H9 (cell line): ENCODE data around the gene SPECC1L. TPM values are rescaled to one million over a fixed set of nuclear protein-coding genes. Genes with fewer than 3 reads are reported as not detected.

Source experiments
- DNase-seq: peaks from one replicate; pipeline ENCODE4 v3.0.0-alpha.2; 2017
- H2AFZ ChIP-seq: one replicate; pipeline ENCODE4 v1.6.1; 2013; ENCODE audit warnings: mild to moderate bottlenecking, low read length, control low read depth, moderate library complexity
- H2AK5ac ChIP-seq: 2 replicates; pipeline ENCODE4 v1.6.1; 2013; ENCODE audit warnings: low read length, control low read depth, mixed read lengths; ENCODE audit not compliant: insufficient read length
- H2BK120ac ChIP-seq: one replicate; pipeline ENCODE4 v1.6.1; 2013; ENCODE audit warnings: low read depth, mild to moderate bottlenecking, low read length, control low read depth, inconsistent platforms; ENCODE audit not compliant: poor library complexity, severe bottlenecking
- H2BK12ac ChIP-seq: 2 replicates; pipeline ENCODE4 v1.6.1; 2013; ENCODE audit warnings: low read length, control low read depth, mixed read lengths, low read depth; ENCODE audit not compliant: insufficient read length
- H2BK15ac ChIP-seq: 2 replicates; pipeline ENCODE4 v1.6.1; 2013; ENCODE audit warnings: low read depth, low read length, control low read depth
- H2BK20ac ChIP-seq: one replicate; pipeline ENCODE4 v1.6.1; 2013; ENCODE audit warnings: low read depth, mild to moderate bottlenecking, low read length, control low read depth, inconsistent platforms; ENCODE audit not compliant: poor library complexity, severe bottlenecking
- H2BK5ac ChIP-seq: 2 replicates; pipeline ENCODE4 v1.6.1; 2013; ENCODE audit warnings: low read length, control low read depth, mixed read lengths; ENCODE audit not compliant: insufficient read length
- H3K14ac ChIP-seq: 2 replicates; pipeline ENCODE4 v1.6.1; 2013; ENCODE audit warnings: low read length, control low read depth; ENCODE audit not compliant: insufficient read depth
- H3K18ac ChIP-seq: 2 replicates; pipeline ENCODE4 v1.6.1; 2013; ENCODE audit warnings: low read depth, mild to moderate bottlenecking, mixed read lengths, low read length, control low read depth; ENCODE audit not compliant: insufficient read length
- H3K23ac ChIP-seq: 2 replicates; pipeline ENCODE4 v1.6.1; 2013; ENCODE audit warnings: low read length, control low read depth, mixed read lengths, low read depth; ENCODE audit not compliant: insufficient read length
- H3K23me2 ChIP-seq: 2 replicates; pipeline ENCODE4 v1.6.1; 2013; ENCODE audit warnings: low read depth, mild to moderate bottlenecking, mixed read lengths, low read length, control low read depth; ENCODE audit not compliant: insufficient read length, poor library complexity, severe bottlenecking
- H3K27ac ChIP-seq: 2 replicates; pipeline ENCODE4 v1.5.1; 2013; ENCODE audit warnings: low read length, control low read depth, mixed read lengths, low read depth; ENCODE audit not compliant: insufficient read length
- H3K27me3 ChIP-seq: 2 replicates; pipeline ENCODE4 v1.6.1; 2013; ENCODE audit warnings: low read length, control low read depth, inconsistent platforms; ENCODE audit not compliant: insufficient read depth
- H3K4ac ChIP-seq: 2 replicates; pipeline ENCODE4 v1.6.1; 2013; ENCODE audit warnings: low read depth, mild to moderate bottlenecking, control low read depth, inconsistent platforms, low read length, moderate library complexity
- H3K4me1 ChIP-seq: 2 replicates; pipeline ENCODE4 v1.6.1; 2013; ENCODE audit warnings: low read length, control low read depth, inconsistent platforms; ENCODE audit not compliant: insufficient read depth
- H3K4me2 ChIP-seq: 2 replicates; pipeline ENCODE4 v1.6.1; 2013; ENCODE audit warnings: low read length, control low read depth, mixed read lengths; ENCODE audit not compliant: insufficient read length, insufficient read depth
- H3K56ac ChIP-seq: 2 replicates; pipeline ENCODE4 v1.6.1; 2013; ENCODE audit warnings: low read depth, mild to moderate bottlenecking, mixed read lengths, low read length, control low read depth; ENCODE audit not compliant: insufficient read length
- H3K79me1 ChIP-seq: 2 replicates; pipeline ENCODE4 v1.6.1; 2013; ENCODE audit warnings: low read depth, mild to moderate bottlenecking, moderate library complexity, low read length, control low read depth, inconsistent platforms; ENCODE audit not compliant: insufficient read depth, poor library complexity, severe bottlenecking
- H3K79me2 ChIP-seq: 2 replicates; pipeline ENCODE4 v1.6.1; 2013; ENCODE audit warnings: low read length, control low read depth, inconsistent platforms; ENCODE audit not compliant: insufficient read depth
- H3K9ac ChIP-seq: 2 replicates; pipeline ENCODE4 v1.6.1; 2013; ENCODE audit warnings: low read length, control low read depth, mixed read lengths; ENCODE audit not compliant: insufficient read length; ENCODE audit errors: extremely low read depth
- H3K9me3 ChIP-seq: one replicate; pipeline ENCODE4 v1.6.1; 2013; ENCODE audit warnings: low read depth, low read length, inconsistent platforms; ENCODE audit not compliant: control insufficient read depth
- H3T11ph ChIP-seq: one replicate; pipeline ENCODE4 v1.6.1; 2013; ENCODE audit warnings: mild to moderate bottlenecking, low read length, control low read depth, inconsistent platforms
- H4K20me1 ChIP-seq: one replicate; pipeline ENCODE4 v1.6.1; 2013; ENCODE audit not compliant: control insufficient read depth, insufficient read length, insufficient read depth
- H4K5ac ChIP-seq: 2 replicates; pipeline ENCODE4 v1.6.1; 2013; ENCODE audit warnings: low read depth, mild to moderate bottlenecking, mixed read lengths, low read length, control low read depth; ENCODE audit not compliant: insufficient read length
- H4K8ac ChIP-seq: replicated peaks from 2 replicates; pipeline ENCODE4 v1.6.1; 2013; ENCODE audit warnings: low read length, control low read depth, mixed read lengths, low read depth; ENCODE audit not compliant: insufficient read length
- H4K91ac ChIP-seq: 2 replicates; pipeline ENCODE4 v1.6.1; 2013; ENCODE audit warnings: low read depth, mild to moderate bottlenecking, moderate library complexity, mixed read lengths, low read length, control low read depth; ENCODE audit not compliant: insufficient read length
- H3K27ac Mint-ChIP-seq, 3 experiments: 2 replicates in 2 of 3; 3 replicates in 1 of 3; pipeline ENCODE4 v1.8.0; 2020 to 2021; ENCODE audit warnings: mixed read lengths in 3 of 3, mild to moderate bottlenecking in 1 of 3, moderate library complexity in 1 of 3
- H3K27me3 Mint-ChIP-seq: 2 replicates; pipeline ENCODE4 v1.8.0; 2021; ENCODE audit warnings: low read depth, mild to moderate bottlenecking, moderate library complexity, mixed read lengths
- H3K36me3 Mint-ChIP-seq, 3 experiments: 2 replicates in 2 of 3; 3 replicates in 1 of 3; pipeline ENCODE4 v1.8.0; 2020 to 2021; ENCODE audit warnings: low read depth in 3 of 3, mixed read lengths in 3 of 3; ENCODE audit not compliant: insufficient read depth in 1 of 3
- H3K4me1 Mint-ChIP-seq, 2 experiments: 2 replicates each; pipeline ENCODE4 v1.8.0; 2020; ENCODE audit warnings: mixed read lengths in 2 of 2
- H3K4me3 Mint-ChIP-seq, 2 experiments: 2 replicates in 1 of 2; 3 replicates in 1 of 2; pipeline ENCODE4 v1.8.0; 2020 to 2021; ENCODE audit warnings: mild to moderate bottlenecking in 2 of 2, mixed read lengths in 2 of 2, moderate library complexity in 1 of 2
- H3K9me3 Mint-ChIP-seq, 2 experiments: 2 replicates in 1 of 2; 3 replicates in 1 of 2; pipeline ENCODE4 v1.8.0; 2020; ENCODE audit warnings: mild to moderate bottlenecking in 2 of 2, mixed read lengths in 2 of 2, moderate library complexity in 1 of 2
- CTCF ChIP-seq: fragments of 200-600 bp; sonication (generic); conservative IDR thresholded peaks from 3 replicates; pipeline ENCODE4 v1.8.0; 2021; ENCODE audit warnings: antibody characterized with exemption, mild to moderate bottlenecking
- total RNA-seq: library from RNA; stranded (reverse); gene quantifications from 2 replicates; pipeline ENCODE4 v1.2.1, GENCODE V29; 2021

The SPECC1L gene
- total RNA-seq, 1 experiment from 2014 or later: 57.1 TPM

- Histone ChIP-seq H3K18ac (no peak overlapping the region), H2AK5ac (no peak overlapping the region), H2AFZ (no peak overlapping the region), H3K79me2 (no peaks in the 10 kb centered on the region), H3K4me2 (no peak overlapping the region), H3K27me3 (no peaks in the 10 kb centered on the region), H3K14ac (no peak overlapping the region), H2BK15ac (no peak overlapping the region), H3K27ac (no peak overlapping the region), H3K4ac (no peak overlapping the region), H2BK120ac (no peak overlapping the region), H3K79me1 (no peaks in the 10 kb centered on the region), H4K91ac (no peak overlapping the region), H3K9me3 (no peaks in the 10 kb centered on the region), H3K56ac (no peak overlapping the region), H2BK12ac (no peak overlapping the region), H3K9ac (no peak overlapping the region), H4K5ac (no peak overlapping the region), H3T11ph (no peak overlapping the region), H3K23ac (no peak overlapping the region), H2BK5ac (no peak overlapping the region), H4K8ac (no peak overlapping the region), H3K23me2 (no peaks in the 10 kb centered on the region), H3K4me1 (no peaks in the 10 kb centered on the region), H4K20me1 (no peaks in the 10 kb centered on the region), H2BK20ac (no peak overlapping the region)
- peaks cover 4 to 9% of the 10 kb centered on the region in 2 experiments; a peak in 3 of 5 replicates for H3K9me3 Mint-ChIP-seq
- H3K36me3 Mint-ChIP-seq: peaks cover 23 to 49% (median 41%) of the 10 kb centered on the region in 3 experiments
- no peak for DNase-seq
- H3K27me3 Mint-ChIP-seq: no peaks in the 10 kb centered on the region
- TF ChIP-seq CTCF: no peak
- no peak overlapping the region for H3K4me3 Mint-ChIP-seq
- no peak overlapping the region; a peak in 1 of 7 replicates for H3K27ac Mint-ChIP-seq
- no peaks in the 10 kb centered on the region for H3K4me1 Mint-ChIP-seq
These were observed 86.9 kb downstream of the SPECC1L start for GRCh38 chr22:24357547-24357946.
